Lower leg skin (tissue), 3 donors: ENCODE results near the gene POGK.

Experiments
- POLR2A ChIP-seq, 2 donors: fragments of 450-650 bp; IDR thresholded peaks; one replicate each; pipeline ENCODE4 v1.6.1; 2016 to 2017; ENCODE audit warnings: antibody characterized with exemption in 2 of 2, mild to moderate bottlenecking in 1 of 2, moderate library complexity in 1 of 2
- TF ChIP-seq, protein P1 (sequence below), 3 donors: fragments of 450-650 bp; IDR thresholded peaks; one replicate each; pipeline ENCODE4 v1.5.1; 2016; ENCODE audit warnings: antibody characterized with exemption in 3 of 3, mild to moderate bottlenecking in 3 of 3, moderate library complexity in 2 of 3

DNA sequence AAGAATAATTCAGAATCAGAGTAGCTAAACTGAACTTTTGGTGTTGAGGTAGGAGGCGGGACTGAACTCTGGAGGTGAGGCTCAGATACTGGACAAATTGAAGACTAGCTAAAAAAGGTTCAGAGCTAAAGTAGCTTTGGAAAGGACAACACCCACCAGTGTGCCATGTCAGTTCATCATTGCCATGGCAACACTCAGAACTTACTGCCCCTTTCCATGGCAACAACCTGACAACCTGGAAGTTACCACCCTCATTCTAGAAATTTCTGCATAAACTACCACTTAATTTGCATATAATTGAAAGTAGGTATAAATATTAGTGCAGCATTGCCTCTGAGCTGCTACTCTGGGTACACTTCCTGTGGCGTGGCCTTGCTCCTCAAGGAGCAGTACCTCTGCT lies 30.3 kb upstream of the POGK start:
- TF ChIP-seq, protein P1, sequence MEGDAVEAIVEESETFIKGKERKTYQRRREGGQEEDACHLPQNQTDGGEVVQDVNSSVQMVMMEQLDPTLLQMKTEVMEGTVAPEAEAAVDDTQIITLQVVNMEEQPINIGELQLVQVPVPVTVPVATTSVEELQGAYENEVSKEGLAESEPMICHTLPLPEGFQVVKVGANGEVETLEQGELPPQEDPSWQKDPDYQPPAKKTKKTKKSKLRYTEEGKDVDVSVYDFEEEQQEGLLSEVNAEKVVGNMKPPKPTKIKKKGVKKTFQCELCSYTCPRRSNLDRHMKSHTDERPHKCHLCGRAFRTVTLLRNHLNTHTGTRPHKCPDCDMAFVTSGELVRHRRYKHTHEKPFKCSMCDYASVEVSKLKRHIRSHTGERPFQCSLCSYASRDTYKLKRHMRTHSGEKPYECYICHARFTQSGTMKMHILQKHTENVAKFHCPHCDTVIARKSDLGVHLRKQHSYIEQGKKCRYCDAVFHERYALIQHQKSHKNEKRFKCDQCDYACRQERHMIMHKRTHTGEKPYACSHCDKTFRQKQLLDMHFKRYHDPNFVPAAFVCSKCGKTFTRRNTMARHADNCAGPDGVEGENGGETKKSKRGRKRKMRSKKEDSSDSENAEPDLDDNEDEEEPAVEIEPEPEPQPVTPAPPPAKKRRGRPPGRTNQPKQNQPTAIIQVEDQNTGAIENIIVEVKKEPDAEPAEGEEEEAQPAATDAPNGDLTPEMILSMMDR (IDR thresholded peaks at IDR 0.05) = no peak
- TF ChIP-seq POLR2A (IDR thresholded peaks at IDR 0.05) = no peak
